ENCODE measurements around the gene RIN3.

Gene RIN3

DNA sequence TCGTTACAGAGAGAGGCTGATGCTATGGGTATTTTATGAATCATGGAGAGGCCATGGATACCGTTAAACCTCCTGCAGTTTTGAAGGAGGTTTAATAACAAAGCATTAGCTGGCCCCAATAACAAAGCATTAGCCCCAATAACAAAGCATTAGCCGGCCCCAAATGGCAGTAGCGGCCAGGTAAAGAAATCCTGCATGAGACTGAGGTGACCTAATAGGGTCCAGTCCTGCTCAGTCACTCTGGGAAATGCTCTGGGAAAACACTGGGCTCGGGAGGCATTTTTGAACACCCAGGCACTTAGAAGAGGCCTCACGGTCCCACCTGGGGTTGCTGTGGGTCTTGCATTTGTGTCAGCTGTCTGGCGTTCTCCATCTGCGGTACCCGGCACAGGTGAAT lies 776 bp upstream of the RIN3 start:
- DNase-seq = no peak

DNA sequence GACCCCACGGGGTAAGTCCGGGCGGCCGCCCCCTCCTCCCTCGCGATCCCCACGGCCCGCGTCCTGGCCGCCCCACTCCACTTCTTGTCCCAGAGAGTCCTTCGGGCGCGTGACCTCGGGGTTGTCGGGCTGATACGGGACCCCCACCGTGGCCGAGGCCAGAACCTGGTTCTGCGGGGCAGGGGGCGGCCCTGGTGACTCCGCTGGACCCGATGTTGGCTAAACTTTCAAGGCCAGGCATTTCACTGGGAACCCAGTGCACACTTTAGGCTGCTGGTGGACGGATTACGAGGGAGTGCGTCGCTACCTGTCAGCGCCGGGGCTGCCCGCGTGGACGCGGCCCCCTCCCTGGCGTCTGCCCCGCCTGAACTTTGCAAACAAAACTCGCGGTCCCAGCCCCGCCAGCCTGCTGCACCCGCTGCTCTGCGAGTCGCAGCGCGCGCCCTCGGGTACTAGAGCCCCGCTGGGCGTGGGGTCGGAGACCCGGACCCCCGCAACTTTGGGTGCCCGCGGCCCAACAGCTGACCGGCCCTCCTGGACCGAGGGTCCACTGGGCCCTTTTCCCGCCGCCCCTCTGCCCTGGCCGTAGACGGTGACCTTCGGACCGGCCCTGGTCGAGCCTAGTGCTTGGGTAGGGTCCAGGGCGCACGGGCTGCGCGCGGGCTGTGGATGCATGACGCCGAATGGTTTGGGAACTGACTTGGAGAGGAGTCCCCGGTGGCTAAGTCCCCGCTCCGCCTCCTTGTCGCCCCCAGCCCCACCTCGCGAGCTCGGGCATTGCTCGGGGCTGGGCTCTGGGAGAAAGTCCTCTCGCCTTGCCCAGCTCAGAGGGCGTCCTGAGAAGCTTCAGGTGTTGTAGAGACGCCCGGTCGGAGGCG lies 624 bp downstream of the RIN3 start:
- DNase-seq = peak in 1 of 2 donors; percentile 30

DNA sequence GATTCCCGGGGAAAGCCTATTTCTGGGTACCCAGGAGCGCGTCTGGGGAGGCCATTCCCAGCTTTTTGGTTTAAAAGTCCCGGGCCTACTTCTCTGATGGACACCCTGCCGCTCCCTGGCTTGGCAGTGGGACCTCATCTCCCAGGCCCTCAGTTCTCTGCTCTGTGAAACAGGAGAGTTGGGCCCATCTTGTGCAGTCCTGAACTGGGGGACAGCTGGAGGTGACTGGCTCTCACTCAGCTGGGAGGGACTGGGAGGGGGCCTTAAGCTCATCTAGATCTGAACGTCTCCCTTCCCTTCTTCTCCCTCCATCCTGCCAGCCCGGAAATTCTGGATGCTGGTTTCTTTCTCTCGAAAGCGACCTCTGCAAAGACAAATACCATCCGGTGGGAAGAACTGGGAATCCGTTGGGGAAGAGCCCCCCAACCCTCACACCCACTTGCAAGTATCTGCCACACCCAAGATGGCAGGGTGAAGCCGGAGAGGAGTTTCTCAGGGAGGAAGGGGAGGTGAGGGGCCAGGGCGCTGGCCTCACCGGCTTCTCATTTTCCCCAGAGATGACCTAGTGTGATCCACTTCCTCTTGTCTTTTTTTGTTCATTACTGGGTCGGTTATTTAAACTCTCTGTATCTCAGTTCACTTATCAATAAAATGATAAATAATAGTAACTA lies 1.4 kb downstream of the RIN3 start:
- no peak for DNase-seq

DNA sequence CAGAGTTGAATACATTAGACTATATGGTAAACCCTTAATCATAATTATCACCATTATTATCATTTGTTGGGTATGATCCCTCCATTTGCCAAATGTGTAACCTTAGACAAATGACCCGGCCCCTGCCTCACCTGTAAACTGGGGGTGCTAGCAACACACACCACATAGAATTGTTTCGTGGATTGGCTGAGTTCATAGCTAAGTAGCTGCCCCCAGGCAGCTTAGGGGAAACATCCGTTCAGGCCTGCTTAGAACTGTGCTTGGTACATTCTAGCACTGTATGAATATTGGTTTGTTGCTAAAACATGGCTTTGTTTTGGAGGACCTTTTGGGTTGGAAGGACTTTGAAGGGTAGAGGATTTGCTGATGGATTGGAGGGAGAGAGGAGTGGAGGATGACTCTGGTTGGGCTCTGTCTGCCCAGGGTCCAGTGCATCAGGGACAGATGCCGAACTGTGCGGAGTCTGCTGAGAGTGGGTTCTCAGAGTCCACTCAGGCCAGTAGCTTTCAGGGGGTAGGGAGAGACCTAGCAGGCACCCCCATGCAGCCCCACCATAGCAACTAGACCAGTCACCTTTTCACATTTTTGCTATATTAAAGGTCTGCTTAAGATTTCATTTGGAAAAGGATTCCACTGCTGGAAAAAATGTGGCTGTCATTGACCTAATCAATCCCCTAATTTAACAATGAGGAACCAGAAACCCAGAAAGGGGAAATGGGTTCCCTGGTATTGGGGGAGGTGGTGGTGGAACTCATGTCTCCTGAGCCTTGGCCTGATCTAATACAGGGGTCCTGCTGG lies 2.2 kb downstream of the RIN3 start:
- no peak for DNase-seq

DNA sequence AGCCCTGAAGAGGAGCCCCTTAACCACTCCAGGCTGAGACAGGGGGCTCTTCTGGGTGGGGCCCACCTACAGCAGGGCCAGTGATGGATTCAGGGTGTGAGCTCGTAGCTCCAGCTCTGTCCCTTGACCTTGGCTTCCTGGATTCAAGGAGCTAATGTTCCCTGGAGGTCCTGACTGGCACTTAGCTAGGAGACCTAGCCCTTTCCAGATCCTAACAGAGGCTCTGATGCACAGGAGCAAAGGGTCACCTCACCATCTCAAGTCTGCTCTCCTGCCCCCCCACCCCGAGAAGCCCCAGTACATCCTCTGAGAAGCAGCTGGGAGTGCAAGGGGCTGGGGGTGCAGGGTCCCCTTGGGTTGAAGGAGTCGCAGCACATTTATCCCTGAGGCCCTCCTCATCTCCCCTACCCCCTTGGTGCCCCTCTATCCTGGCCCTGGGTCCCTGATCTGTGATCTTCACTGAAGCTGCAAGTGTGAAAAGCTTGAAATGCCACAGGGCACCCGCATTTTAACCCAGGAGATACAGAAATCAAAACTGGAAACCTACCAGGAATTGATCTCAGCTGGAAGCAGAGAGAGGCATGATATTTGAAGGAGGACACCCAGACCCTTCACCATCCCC lies 2.9 kb downstream of the RIN3 start:
- DNase-seq = no peak

DNA sequence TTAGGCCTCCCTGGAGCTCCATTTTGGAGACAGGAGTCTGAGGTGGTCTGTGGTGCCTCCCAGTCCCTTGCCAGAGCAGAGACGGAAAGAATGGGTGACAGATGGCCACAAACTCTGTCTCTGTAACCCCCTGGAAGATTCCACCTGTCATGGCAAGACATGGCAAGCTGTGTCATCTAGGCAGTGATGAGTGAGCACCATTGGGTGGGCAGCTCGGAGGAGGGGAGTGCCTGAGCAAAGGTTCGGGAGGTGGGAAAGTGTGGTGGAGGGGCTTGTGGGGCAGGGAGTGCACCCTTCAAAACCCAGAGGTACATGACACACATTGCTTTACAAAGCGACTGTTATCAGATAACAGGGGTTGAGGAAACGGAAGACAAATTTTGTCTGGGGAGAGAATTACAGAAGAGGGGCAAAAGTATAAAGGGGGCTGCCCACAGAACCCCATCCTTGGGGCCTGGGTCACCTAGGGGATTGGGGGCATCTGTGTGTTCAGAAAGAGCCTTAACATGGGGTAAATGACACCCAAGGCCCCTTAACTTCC lies 3.5 kb downstream of the RIN3 start:
- no peak for DNase-seq

DNA sequence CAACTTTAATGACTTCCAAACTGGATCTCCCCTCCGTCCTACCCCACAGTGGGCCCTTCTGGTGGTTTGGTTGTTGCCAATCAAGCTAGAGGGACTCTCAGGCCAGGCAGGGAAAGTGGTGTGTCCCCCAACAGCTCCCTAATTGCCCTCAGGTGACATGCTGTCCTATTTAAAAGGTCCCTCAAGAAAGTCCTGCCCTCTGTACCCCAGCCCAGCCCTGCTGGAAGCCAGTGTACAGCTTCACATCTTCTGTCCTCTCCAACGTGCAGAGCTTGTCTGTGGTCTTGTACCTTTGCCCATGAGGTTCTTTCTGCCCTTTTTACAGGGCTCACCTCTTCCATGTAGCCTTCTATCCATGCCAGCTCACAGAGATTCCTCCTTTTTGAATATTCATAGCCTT lies 4.2 kb downstream of the RIN3 start:
- no peak for DNase-seq

DNA sequence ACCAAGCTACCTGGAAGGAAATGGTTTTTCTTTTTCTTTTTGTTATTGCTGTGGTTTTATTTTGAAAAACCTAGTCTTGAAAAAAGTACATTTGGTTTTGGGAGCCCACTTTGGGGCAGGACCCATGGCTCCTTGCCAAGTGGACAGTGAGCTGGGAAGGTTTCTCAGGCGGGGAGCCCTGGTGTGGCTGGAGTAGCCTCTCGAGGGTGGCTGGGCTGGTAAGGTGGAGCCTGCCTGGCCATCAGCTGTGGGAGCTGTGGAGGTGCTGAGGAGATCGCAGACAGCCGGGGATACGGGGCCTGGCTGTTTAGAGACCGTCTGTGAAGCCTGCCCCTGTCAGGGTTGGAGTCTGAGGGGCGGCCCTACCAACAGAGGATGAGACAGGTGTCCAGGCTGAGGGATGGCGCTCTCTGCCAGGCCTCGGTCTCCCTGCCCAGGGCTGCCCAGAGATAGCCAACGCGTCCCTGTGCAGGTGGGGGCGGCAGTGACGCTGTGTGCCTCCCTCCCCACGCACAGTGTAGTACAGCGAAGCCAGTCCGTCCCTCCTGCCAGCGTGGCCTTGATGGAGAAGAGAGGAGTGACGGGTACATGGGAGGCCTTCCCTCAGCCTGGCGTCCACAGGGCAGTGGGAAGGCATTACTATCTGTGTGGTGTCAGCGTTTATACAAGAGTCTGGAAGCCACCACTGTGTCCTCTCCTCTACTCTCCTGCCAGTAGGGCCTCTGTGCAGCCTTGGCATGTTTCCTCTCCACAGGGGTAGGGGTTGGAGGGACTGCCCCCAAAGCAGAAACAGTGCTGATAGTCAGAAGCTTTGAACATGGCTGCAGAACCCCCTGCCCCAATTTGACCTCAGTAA lies 5.9 kb downstream of the RIN3 start:
- no peak for DNase-seq

DNA sequence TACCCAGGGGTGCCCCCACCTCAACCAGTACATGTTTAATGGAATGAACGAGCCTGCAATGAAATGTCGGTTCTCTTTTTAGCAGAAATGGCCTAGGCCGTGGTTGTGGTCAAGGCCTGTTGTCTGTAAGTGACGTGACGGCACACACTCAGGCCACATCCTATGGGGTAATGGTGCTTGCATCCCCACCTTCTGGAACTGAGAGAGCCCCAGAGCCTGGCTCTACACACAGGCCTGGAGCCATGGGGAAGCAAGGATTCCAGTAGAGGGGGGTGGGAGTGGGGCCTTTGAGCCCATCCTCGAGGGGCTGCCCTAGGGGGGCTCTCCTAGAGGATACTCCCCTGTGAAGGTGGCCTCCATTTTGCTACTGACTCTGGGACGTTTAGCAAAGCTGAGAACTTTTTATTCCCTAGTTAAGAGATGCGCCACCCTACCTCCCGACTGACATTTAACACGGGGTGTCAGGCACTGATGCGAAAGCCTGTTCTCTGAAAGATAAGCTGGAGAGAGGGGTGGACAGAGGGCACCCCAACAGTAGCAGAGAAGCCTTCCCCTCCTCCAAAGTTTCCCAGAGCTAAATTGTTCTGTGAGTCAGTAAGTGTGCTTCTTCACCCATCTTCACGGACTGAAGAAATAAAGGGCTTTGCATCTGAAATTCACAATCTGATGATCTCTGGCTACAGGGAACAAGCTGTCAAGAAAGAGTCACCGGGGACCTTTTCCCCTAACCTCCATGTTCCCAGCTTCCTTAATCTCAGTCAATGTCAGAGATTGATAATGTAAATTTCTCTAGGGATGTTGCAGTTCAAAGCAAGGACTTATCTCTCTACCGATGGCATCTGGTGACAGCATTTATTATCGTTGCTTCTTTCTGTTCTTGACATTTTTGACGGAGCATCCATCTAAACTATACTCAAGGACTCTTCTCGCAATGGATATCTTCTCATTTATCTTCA lies 6.8 kb downstream of the RIN3 start:
- no peak for DNase-seq

DNA sequence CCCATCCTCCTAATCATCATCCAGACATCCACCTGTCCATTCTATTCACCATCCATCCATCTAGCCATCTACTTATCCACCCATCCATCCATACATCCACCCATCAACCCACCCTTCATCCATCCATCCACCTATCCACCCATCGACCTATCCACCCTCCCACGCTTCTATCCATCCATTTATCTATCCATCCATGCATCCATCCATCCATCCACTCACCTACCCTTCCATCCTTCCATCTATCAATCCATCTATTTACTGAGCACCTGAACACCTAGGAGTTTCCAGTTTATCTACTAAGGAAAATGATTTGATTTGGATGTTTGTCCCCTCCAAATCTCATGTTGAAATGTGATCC lies 7.5 kb downstream of the RIN3 start:
- no peak for DNase-seq

DNA sequence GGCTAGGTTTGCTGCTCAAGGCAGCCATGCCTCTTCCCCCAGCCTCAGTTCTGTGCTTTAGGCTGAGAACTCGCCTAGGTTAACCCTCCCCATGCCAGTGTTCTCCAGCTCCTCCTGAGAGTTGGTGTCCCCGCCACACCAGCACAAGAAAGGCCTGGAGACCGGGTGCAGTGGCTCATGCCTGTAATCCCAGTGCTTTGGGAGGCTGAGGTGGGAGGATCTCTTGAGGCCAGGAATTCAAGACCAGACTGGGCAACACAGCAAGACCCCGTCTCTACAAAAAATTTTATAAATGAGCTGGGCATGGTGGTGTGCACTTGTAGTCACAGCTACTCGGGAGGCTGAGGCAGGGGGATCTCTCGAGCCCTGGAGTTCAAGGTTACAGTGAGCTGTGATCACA lies 10.2 kb downstream of the RIN3 start:
- DNase-seq = no peak

DNA sequence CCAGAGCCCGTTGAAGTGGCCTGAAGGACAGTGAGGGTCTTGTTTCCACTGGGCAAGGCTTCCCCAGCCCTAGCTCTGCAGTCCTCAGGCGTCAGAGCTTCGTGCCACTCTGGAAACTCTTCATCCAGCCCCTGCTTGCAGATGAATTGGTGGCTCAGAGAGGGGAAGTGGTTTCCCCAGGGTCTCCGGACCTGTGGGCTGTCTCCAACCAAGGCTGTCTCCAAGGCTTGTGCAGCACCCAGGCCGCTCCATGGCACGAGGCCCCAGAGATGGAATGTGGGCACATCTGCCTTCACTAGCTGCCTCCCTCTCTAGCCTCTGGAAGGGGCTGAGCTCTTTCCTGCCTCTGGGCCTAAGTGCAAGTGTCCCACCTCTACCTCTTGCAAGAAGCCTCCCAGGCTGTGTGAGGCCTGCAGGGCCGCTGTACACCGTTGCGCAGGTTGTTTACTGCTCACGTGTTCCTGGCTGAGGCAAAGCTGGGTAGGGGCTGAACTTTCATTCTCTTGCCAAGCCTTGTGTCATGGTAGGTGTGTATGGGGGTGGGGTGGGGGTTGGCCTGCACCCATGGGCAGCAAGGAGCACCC lies 11.1 kb downstream of the RIN3 start:
- DNase-seq = no peak

DNA sequence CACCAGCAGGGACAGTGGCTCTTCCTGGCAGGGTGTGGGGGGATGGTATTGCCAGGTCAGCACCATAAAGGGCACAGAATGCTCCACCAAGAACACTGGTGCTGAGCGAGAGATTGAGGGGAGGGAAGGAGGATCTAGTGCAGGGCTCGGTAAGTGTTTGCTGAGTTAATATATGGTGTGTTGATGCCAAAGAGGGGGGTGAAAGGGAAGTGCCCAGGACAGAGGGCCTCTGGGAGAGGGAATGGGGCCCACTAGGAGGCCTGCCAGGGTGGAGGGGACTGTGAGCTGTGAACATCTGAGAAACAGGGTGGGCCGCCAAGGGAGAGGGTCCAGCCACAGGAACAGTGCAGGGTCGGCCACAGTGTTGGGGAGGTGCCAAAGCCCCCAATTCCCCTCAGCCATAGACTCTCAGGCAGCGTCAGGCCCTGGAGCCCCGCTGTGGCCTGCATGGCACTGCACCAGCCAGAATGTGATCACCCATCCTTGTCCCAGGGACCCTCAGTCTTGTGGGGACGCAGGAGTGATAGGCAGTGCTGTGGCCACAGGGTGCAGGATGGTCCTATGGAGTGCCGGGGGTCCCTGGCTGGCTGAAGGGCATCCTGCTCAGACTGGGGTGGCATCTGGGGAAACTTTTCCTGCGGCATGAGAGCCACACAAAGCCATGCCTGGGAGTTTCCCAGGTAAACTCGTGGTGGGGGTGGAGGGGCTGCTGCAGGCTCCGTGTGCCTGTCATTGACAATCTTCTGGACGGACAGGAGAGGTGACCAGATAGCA lies 11.9 kb downstream of the RIN3 start:
- no peak for DNase-seq

DNA sequence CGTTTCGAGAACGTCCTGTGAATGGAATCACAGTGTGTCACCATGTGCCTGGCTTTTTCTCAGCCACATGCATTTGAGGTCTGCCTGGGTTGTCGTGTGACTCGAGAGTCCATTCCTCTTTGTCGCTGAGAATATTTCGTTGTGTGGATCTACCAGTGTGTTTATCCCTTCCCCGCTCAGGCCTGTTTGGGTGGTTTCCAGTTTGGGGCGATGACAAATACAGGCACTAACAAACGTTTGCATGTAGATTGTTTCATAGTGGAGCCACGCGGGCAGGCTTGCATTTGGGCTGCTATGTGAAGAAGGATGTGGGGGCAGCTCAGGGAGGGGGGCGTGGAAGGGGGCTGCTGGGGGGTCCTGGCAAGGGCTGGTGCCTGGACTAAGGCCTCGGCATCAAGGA lies 14.1 kb downstream of the RIN3 start:
- no peak for DNase-seq

DNA sequence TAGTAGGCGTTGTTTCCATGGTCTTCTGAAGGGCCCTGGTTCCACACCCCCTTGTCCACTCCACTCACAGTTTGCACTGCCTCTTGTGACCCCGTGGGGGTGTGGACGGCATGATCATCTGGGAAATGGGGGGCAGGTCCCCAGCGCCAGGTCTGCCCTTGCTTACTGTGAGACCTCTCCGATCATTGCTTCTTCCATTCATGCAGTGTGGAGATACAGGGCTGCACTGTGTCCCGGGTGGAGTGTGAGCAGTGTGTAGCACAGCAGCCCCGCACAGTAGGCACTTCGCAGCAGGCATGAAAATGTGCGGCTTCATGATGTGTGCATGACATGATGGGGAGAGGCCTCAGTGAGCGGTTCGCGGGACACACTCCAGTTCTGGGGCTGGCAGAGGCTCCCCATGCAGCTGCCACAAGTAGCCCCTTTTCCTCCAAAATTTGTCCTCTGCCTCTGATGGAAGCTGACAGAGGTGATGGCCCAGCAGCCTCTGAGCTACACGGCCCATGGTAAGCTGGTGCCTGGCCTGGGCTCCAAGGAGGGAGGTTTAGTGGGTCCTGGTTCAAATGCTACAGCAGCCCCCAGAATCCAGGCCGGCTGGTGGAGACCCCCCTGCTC lies 15.0 kb downstream of the RIN3 start:
- no peak for DNase-seq

DNA sequence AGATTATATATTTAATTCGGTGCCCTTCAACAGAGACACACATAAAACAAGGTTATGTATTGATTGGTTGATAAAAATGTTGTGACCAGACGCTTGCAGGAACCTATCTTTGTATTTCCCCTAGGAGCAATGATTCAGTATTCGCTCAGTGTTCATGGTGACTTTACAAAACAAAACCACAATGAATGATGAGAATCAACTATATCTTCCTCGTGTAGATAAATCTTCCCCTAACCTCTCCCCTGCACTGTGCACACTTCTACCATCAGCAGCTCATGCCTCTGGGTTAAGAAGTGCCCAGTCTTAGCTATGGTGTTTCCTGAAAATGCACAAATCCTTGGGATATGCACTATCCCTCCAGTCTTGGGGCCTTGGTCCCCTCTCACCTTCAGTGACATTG lies 16.3 kb downstream of the RIN3 start:
- DNase-seq = no peak

DNA sequence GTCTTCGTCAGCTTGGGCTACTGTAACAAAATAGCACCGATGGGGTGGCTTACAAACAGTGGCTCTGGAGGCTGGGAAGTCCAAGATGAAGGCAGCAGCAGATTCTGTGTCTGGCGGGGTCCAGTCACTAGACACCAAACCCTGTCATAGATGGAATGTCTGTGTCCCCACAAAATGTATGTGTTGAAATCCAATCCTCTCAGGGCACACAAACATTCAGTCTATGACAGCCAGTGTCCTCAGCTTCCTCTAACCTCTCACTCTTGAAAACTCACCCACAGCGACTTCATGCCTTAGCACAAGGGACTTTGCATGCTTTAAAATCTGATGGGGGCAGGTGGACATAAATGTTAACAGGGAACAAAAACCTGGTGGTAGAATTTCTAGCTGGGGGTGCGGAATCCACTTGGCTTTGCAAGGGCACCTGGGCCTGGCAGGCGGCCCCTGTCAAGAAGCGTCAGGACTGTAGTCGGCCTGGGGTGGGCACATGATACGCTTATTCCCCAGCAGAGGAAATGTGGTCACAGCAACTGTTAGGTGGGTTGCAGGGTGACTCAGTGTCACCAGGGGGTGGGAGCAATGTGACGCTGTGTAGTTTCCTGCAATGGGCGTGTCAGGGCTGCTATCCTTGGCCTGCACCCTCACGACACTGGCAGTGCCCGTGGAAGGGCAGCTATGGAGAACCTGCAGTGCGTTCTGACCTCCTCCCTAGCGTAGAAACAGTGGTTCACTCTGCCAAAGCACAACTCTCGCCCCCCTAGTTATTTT lies 17.7 kb downstream of the RIN3 start:
- no peak for DNase-seq

DNA sequence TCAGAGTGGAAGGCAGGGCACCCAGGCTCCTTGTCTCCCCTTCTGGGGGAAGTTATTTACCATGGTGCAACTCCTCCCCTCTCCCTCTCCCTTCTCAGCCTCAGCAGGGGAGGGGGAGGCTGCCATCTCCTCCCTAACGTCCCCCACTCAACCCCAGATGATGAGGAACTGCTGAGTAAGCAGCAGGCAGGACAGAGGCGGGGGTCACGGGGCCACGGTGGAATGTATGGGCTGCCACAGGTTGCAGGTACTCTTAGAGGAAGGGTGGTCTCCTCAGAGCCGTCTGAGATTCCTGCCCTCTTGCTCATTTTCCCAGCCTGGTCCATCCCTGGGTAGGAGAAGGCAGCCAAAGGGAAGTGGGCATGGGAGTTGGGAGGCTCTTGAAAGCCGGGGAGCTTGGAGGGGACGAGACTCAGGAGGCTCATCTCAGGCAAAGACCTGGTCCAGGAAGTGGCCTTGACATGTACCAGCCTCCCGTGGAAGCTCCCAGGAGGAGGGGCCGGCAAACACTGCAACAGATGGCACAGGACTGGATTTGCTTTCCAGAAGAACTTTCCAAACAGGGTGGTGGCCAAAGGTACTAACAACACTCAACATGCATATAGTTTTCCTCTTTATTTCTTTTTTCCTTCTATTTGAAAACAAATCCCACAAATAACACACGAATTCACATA lies 19.0 kb downstream of the RIN3 start:
- no peak for DNase-seq
